Adrenal gland (tissue), 5 donors: ENCODE measurements around the gene HOTAIR.

Source experiments
- POLR2A ChIP-seq, 2 donors: fragments of 450-650 bp; IDR thresholded peaks; one replicate each; pipeline ENCODE4 v1.6.1; 2017; ENCODE audit warnings: antibody characterized with exemption in 2 of 2, mild to moderate bottlenecking in 2 of 2, moderate library complexity in 1 of 2
- TF ChIP-seq, protein P1 (sequence below), 6 experiments: fragments of 450-650 bp in 4 of 6; fragments of 200-600 bp in 2 of 6; sonication (generic) in 1 of 6; IDR thresholded peaks; 1 replicate in 5 of 6; 2 replicates in 1 of 6; pipeline versions ENCODE4 v1.5.1 to v1.8.0; 2016 to 2021; ENCODE audit warnings: antibody characterized with exemption in 6 of 6, mild to moderate bottlenecking in 2 of 6, moderate library complexity in 1 of 6
- donor health status: DM: no; HTN: no; CAD: no.

DNA sequence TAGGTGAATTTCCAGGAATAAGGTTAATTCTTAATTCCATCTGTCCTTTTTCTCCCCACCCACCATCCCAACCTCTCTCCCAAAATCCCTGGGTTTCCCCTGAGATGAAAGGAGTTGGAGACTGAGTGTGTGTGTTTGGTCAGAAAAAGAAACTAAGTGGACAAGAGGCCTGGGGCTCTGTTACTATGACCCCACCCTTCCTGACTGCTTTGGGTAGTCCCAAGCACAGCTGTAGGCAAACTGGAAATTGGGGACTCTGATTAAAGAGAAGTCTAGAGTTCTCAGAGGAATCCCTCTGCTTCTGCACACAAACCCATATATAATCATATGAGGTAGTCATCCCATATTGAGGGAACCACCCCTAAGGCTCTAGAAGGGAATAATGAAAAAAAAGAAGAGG, 27.0 kb downstream of the HOTAIR start:
- TF ChIP-seq POLR2A (IDR thresholded peaks at IDR 0.05), result no peak
- TF ChIP-seq, protein P1, sequence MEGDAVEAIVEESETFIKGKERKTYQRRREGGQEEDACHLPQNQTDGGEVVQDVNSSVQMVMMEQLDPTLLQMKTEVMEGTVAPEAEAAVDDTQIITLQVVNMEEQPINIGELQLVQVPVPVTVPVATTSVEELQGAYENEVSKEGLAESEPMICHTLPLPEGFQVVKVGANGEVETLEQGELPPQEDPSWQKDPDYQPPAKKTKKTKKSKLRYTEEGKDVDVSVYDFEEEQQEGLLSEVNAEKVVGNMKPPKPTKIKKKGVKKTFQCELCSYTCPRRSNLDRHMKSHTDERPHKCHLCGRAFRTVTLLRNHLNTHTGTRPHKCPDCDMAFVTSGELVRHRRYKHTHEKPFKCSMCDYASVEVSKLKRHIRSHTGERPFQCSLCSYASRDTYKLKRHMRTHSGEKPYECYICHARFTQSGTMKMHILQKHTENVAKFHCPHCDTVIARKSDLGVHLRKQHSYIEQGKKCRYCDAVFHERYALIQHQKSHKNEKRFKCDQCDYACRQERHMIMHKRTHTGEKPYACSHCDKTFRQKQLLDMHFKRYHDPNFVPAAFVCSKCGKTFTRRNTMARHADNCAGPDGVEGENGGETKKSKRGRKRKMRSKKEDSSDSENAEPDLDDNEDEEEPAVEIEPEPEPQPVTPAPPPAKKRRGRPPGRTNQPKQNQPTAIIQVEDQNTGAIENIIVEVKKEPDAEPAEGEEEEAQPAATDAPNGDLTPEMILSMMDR (IDR thresholded peaks at IDR 0.05), result no peak
